Endothelial cell of umbilical vein (primary cell): Measurements from ENCODE around the gene ACSS1. TPM values are rescaled to one million over a fixed set of nuclear protein-coding genes. Genes with fewer than 3 reads are reported as not detected.

Experiments used
- BruUV-seq: library from RNA; stranded (reverse); fragments of 400-500 nt; replicated peaks from 2 replicates; lab custom pipeline; 2021; lab: Mats Ljungman, UMichigan
- CTCF ChIA-PET: fragments of 300-600, 350-600 bp; sonication (Branson Sonifier 250); formaldehyde crosslinking; loops from one replicate; lab custom pipeline; 2021; ENCODE audit warnings: antibody characterized with exemption, inconsistent platforms; lab: Charles Lee
- POLR2A ChIA-PET: fragments of 300-600, 350-600 bp; sonication (Branson Sonifier 250); formaldehyde crosslinking; loops from one replicate; lab custom pipeline; 2021; ENCODE audit warnings: antibody characterized with exemption, inconsistent platforms; lab: Charles Lee
- DNase-seq: peaks from one replicate; pipeline ENCODE4 v3.0.0-alpha.2; 2011; ENCODE audit warnings: low read depth, low spot score
- FAIRE-seq: peaks from 2 replicates; lab custom pipeline; 2011; peaks lifted over from hg19 to GRCh38; lab: Jason Lieb, UNC
- H2AFZ ChIP-seq: 2 replicates; pipeline ENCODE4 v1.6.0; 2012; ENCODE audit warnings: low read depth, low read length, control low read depth, inconsistent platforms
- H3K27ac ChIP-seq: 2 replicates; pipeline ENCODE4 v1.5.1; 2011; ENCODE audit warnings: low read depth, mild to moderate bottlenecking, control low read depth, low read length, moderate library complexity; ENCODE audit not compliant: insufficient read depth
- H3K27me3 ChIP-seq, 2 experiments: 2 replicates each; pipeline versions ENCODE4 v1.6.0 to v1.6.1; 2011; ENCODE audit warnings: low read length in 2 of 2, mixed read lengths in 1 of 2; ENCODE audit not compliant: control insufficient read depth in 2 of 2, insufficient read depth in 2 of 2
- H3K36me3 ChIP-seq, 2 experiments: 2 replicates in 1 of 2; 3 replicates in 1 of 2; pipeline ENCODE4 v1.5.1; 2011; ENCODE audit warnings: low read length in 2 of 2, mild to moderate bottlenecking in 1 of 2, moderate library complexity in 1 of 2; ENCODE audit not compliant: control insufficient read depth in 2 of 2, insufficient read depth in 2 of 2; ENCODE audit errors: extremely low read depth in 1 of 2
- H3K4me1 ChIP-seq: 3 replicates; pipeline ENCODE4 v1.5.1; 2011; ENCODE audit warnings: mild to moderate bottlenecking, low read length; ENCODE audit not compliant: control insufficient read depth, insufficient read depth; ENCODE audit errors: extremely low read depth
- H3K4me2 ChIP-seq: 2 replicates; pipeline ENCODE4 v1.6.1; 2011; ENCODE audit warnings: low read length, control low read depth, mixed read lengths; ENCODE audit not compliant: insufficient read depth
- H3K4me3 ChIP-seq, 3 experiments: fragments of 200-600 bp in 1 of 3; sonication (generic), shearing (Covaris generic) in 1 of 3; replicated peaks in 1 of 3; 2 replicates each; pipeline ENCODE4 v1.5.1; 2011 to 2016; ENCODE audit warnings: control low read depth in 3 of 3, low read length in 3 of 3, mild to moderate bottlenecking in 2 of 3, inconsistent platforms in 1 of 3, low read depth in 1 of 3, moderate library complexity in 1 of 3; ENCODE audit not compliant: insufficient read depth in 1 of 3
- H3K79me2 ChIP-seq: 2 replicates; pipeline ENCODE4 v1.6.0; 2012; ENCODE audit warnings: low read length, inconsistent platforms; ENCODE audit not compliant: control insufficient read depth, insufficient read depth
- H3K9ac ChIP-seq: replicated peaks from 2 replicates; pipeline ENCODE3; 2011; ENCODE audit warnings: low read length, control low read depth; ENCODE audit not compliant: insufficient read depth; ENCODE audit errors: extremely low read depth
- H3K9me1 ChIP-seq: replicated peaks from 3 replicates; pipeline ENCODE4 v1.6.0; 2011; ENCODE audit warnings: mild to moderate bottlenecking, low read length; ENCODE audit not compliant: control insufficient read depth, insufficient read depth; ENCODE audit errors: extremely low read depth
- H3K9me3 ChIP-seq: replicated peaks from 2 replicates; pipeline ENCODE4 v1.5.1; 2012; ENCODE audit warnings: low read length, inconsistent platforms; ENCODE audit not compliant: control insufficient read depth, insufficient read depth
- H4K20me1 ChIP-seq: replicated peaks from 2 replicates; pipeline ENCODE3; 2011; ENCODE audit warnings: mild to moderate bottlenecking, low read length; ENCODE audit not compliant: control insufficient read depth, insufficient read depth; ENCODE audit errors: extremely low read depth
- EZH2 ChIP-seq: IDR thresholded peaks from 2 replicates; pipeline ENCODE4 v1.6.1; 2012; ENCODE audit warnings: borderline replicate concordance, low read depth, mild to moderate bottlenecking, moderate library complexity, low read length, inconsistent platforms; ENCODE audit not compliant: severe bottlenecking
- GATA2 ChIP-seq: IDR thresholded peaks from 2 replicates; pipeline ENCODE4 v1.7.0; 2011; ENCODE audit warnings: low read depth, mild to moderate bottlenecking, moderate library complexity, mixed read lengths, low read length; ENCODE audit not compliant: insufficient read length, insufficient read depth
- MYC ChIP-seq: IDR thresholded peaks from one replicate; pipeline ENCODE4 v1.6.1; 2011; ENCODE audit warnings: mild to moderate bottlenecking, low read depth, low read length
- POLR2A ChIP-seq: IDR thresholded peaks from 2 replicates; pipeline ENCODE4 v1.6.1; 2012; ENCODE audit warnings: low read depth, mild to moderate bottlenecking, control low read depth, low read length
- POLR2AphosphoS5 ChIP-seq: IDR thresholded peaks from 2 replicates; pipeline ENCODE4 v1.6.1; 2012; ENCODE audit warnings: low read depth, mild to moderate bottlenecking, control low read depth, low read length, moderate library complexity; ENCODE audit not compliant: insufficient read depth
- dilution Hi-C: fragments of 300-500 bp; cut with MboI; formaldehyde crosslinking; loops from one replicate; pipeline ENCODE4 v1.15.0; 2019; ENCODE audit warnings: low sequenced_read_pairs; ENCODE audit not compliant: extremely low pct_ligation_motif_present
- intact Hi-C: fragments of 100-400 bp; cut with micrococcal nuclease; formaldehyde crosslinking; loops from one replicate; pipeline ENCODE4 v1.10.0; 2022
- polyA plus RNA-seq, 4 experiments: library from polyadenylated mRNA; depleted of rRNA in 3 of 4; stranded (reverse) in 3 of 4; unstranded in 1 of 4; fragments of >200 nt; gene quantifications; 2 replicates each; pipeline versions ENCODE4 v1.2.1 to v1.2.3, GENCODE V29; 2011 to 2012; ENCODE audit warnings: missing spikeins in 1 of 4
- total RNA-seq: library from RNA; stranded (reverse); gene quantifications from 2 replicates; pipeline ENCODE4 v1.2.3, GENCODE V29; 2021
- TF ChIP-seq, protein P1 (sequence below): IDR thresholded peaks from 2 replicates; pipeline ENCODE4 v1.6.1; 2011; ENCODE audit not compliant: insufficient read depth, insufficient read length
- TF ChIP-seq, protein P2 (sequence below), 2 donors: IDR thresholded peaks; 1 replicate in 1 of 2; 2 replicates in 1 of 2; pipeline ENCODE4 v1.5.1; 2011; ENCODE audit warnings: low read length in 2 of 2, mild to moderate bottlenecking in 2 of 2, moderate library complexity in 2 of 2, control low read depth in 1 of 2, inconsistent platforms in 1 of 2, low read depth in 1 of 2; ENCODE audit not compliant: insufficient read depth in 1 of 2; ENCODE audit errors: extremely low read depth in 1 of 2

ACSS1 gene
- total and polyA plus RNA-seq, 2 donors (not counting 3 experiments of a cell fraction or from before 2014, with no cell fraction given): 6.2 to 17.9 TPM

DNA sequence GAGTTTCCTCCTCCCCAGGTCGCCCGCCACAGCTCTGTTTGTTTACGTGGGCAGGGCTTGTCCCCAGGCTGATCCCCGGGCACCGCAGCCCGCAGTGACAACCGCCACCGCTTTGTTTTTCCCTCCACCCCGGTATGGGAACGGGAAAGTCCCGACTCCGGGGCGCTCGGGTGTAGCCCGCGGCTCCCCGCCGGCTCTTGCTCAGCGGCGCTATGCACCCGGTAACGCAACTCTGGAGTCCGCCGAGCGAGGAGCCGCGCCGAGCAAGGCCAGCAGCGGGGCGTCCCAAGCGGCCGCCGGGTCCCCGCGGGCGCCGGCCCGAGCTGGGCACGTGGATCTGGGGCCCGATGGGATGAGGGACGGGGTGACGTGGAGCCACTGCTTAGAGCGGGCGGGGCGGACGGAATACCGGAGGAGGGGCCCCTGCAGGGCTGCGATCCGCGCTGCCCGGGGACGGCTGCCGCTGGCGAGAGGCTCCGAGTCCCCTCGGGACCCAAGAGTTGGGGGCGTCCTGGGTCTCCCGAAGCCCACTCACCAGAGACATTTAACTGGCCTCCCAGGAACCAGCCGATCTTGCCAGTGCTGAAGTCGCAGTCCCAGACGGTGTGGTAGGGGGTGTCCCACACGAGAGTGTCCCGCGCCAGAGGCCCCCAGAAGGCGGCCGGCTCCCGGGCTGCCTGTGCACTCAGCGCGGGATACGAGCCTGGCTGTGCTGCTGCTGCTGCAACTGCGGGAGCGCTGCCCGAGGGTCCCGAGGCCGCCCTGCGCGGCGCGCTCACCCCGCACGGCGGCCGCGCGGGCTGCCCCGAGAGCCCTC, 497 bp downstream of the ACSS1 start:
- Histone ChIP-seq H2AFZ (peak overlapping the region; percentile 16), H3K4me1 (peaks cover 7% of the 10 kb centered on the region), H3K4me3 (peak overlapping the region; percentile 1 to 50 (median 48)), H3K36me3 (no peaks in the 10 kb centered on the region), H3K4me2 (peak overlapping the region; percentile 84), H3K9me1 (no peaks in the 10 kb centered on the region), H3K27ac (no peak overlapping the region), H3K9me3 (no peaks in the 10 kb centered on the region), H3K27me3 (peaks cover 13 to 19% of the 10 kb centered on the region in 2 experiments), H3K79me2 (no peaks in the 10 kb centered on the region), H3K9ac (peak overlapping the region; percentile 44), H4K20me1 (no peaks in the 10 kb centered on the region)
- dilution Hi-C loops (no loop called here), intact Hi-C loops (loop anchor here (1.0 to 5.0 kb wide), 3 partner anchors 21 to 335 kb away; partner anchors contain the start of genes ABHD12 and PYGB)
- DNase-seq (peak; percentile 51), FAIRE-seq (peak; percentile 61)
- ChIA-PET CTCF (interaction anchor here (0.6 to 1.0 kb wide), 2 partner anchors 8 to 21 kb away, joined by 3 to 4 read pairs; no protein-coding TSS in a partner anchor), POLR2A (no interaction called here)
- TF ChIP-seq EZH2: peak; percentile 59
- TF ChIP-seq, protein P1, sequence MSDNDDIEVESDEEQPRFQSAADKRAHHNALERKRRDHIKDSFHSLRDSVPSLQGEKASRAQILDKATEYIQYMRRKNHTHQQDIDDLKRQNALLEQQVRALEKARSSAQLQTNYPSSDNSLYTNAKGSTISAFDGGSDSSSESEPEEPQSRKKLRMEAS: no peak
- BruUV-seq: no TSS peak

DNA sequence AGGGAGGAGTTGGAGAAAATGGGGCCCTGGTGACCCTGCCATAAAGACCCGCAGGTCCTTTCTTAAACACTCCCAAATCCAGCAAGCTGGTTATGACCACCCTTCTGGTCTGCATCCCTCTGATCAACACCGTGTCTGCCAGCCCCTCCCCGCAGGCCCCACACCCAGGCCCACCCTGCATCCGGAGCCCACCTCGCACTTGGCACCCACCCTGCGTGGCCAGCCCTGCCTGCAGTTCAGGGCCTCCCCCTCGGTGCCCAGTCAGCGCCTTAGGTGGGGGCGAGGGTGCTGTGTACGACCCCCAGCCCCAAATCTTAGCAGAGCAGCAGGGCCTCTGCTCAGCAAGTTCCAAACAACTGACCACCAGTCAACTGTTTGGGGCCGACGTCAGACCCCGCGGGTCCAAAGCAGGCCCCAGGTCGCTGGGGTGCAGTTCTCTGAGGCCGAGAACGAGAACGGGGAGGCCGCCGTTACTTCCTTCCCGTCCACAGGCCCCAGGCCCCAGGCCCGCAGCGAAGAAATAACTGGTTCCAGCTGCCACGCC, 1.2 kb downstream of the ACSS1 start:
- no TSS peak for BruUV-seq
- no peak for TF ChIP-seq GATA2
- no peak for TF ChIP-seq POLR2AphosphoS5
- TF ChIP-seq POLR2A: no peak
- no peak for TF ChIP-seq MYC
- TF ChIP-seq, protein P2, sequence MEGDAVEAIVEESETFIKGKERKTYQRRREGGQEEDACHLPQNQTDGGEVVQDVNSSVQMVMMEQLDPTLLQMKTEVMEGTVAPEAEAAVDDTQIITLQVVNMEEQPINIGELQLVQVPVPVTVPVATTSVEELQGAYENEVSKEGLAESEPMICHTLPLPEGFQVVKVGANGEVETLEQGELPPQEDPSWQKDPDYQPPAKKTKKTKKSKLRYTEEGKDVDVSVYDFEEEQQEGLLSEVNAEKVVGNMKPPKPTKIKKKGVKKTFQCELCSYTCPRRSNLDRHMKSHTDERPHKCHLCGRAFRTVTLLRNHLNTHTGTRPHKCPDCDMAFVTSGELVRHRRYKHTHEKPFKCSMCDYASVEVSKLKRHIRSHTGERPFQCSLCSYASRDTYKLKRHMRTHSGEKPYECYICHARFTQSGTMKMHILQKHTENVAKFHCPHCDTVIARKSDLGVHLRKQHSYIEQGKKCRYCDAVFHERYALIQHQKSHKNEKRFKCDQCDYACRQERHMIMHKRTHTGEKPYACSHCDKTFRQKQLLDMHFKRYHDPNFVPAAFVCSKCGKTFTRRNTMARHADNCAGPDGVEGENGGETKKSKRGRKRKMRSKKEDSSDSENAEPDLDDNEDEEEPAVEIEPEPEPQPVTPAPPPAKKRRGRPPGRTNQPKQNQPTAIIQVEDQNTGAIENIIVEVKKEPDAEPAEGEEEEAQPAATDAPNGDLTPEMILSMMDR (IDR thresholded peaks at IDR 0.05; ENCODE audit: extremely low read depth in 1 of 2, insufficient read depth in 1 of 2, low read depth in 1 of 2, low read length in 2 of 2): no peak
- Histone ChIP-seq H3K9me1 (no peaks in the 10 kb centered on the region), H3K79me2 (no peaks in the 10 kb centered on the region), H2AFZ (peak overlapping the region; percentile 16), H3K27me3 (peaks cover 8 to 19% of the 10 kb centered on the region in 2 experiments), H4K20me1 (no peaks in the 10 kb centered on the region), H3K36me3 (no peaks in the 10 kb centered on the region), H3K4me2 (peak overlapping the region; percentile 84), H3K4me1 (peaks cover 7% of the 10 kb centered on the region), H3K9ac (peak overlapping the region; percentile 44), H3K27ac (no peak overlapping the region), H3K9me3 (no peaks in the 10 kb centered on the region), H3K4me3 (peak overlapping the region; percentile 1 to 50 (median 48))
- FAIRE-seq (no peak), DNase-seq (no peak)
- ChIA-PET CTCF (interaction anchor here (0.6 to 1.5 kb wide), 3 partner anchors 9 to 23 kb away, joined by 3 to 4 read pairs (median 3); no protein-coding TSS in a partner anchor), POLR2A (no interaction called here)
- intact Hi-C loops (loop anchor here (1.0 to 5.0 kb wide), 3 partner anchors 20 to 336 kb away; partner anchors contain the start of genes ABHD12 and PYGB), dilution Hi-C loops (no loop called here)
